Measurements from ENCODE around the gene P2RX6.
"Not testable (repeated sequence)": the region's sequence is repeated elsewhere in the genome, so short reads cannot be mapped to it uniquely, and the experiment has no call there.

Gene P2RX6

GRCh38 chr22:21052715-21053459 lies 37.9 kb downstream of the P2RX6 start:
- DNase-seq (ENCODE audit: low read depth): no peak

- no peak for DNase-seq (ENCODE audit: low read depth)
Measured at GRCh38 chr22:21054046-21054713, 39.2 kb downstream of the P2RX6 start.

- no peak for DNase-seq (ENCODE audit: low read depth)
Measured at GRCh38 chr22:21054714-21055563, 40.0 kb downstream of the P2RX6 start.

GRCh38 chr22:21055564-21055834 lies 40.5 kb downstream of the P2RX6 start:
- DNase-seq (ENCODE audit: low read depth): no peak

- no peak for DNase-seq (ENCODE audit: low read depth)
Measured at GRCh38 chr22:21055880-21056319, 40.9 kb downstream of the P2RX6 start.

- not testable (repeated sequence) for DNase-seq (ENCODE audit: low read depth)
Measured at GRCh38 chr22:21060363-21060762, 45.4 kb downstream of the P2RX6 start.

GRCh38 chr22:21061660-21062321 lies 46.8 kb downstream of the P2RX6 start:
- not testable (repeated sequence) for DNase-seq (ENCODE audit: low read depth)

GRCh38 chr22:21064425-21064824 lies 49.5 kb downstream of the P2RX6 start:
- DNase-seq (ENCODE audit: low read depth): not testable (repeated sequence)

GRCh38 chr22:21064917-21065864 lies 50.2 kb downstream of the P2RX6 start:
- DNase-seq (ENCODE audit: low read depth): no peak

GRCh38 chr22:21067075-21067900 lies 52.3 kb downstream of the P2RX6 start:
- no peak for DNase-seq (ENCODE audit: low read depth)

- no peak for DNase-seq (ENCODE audit: low read depth)
Measured at GRCh38 chr22:21067901-21068680, 53.1 kb downstream of the P2RX6 start.

GRCh38 chr22:21068681-21069276 lies 53.8 kb downstream of the P2RX6 start:
- no peak for DNase-seq (ENCODE audit: low read depth)

GRCh38 chr22:21069375-21069774 lies 54.4 kb downstream of the P2RX6 start:
- no peak for DNase-seq (ENCODE audit: low read depth)

- no peak for DNase-seq (ENCODE audit: low read depth)
Measured at GRCh38 chr22:21070690-21071615, 56.0 kb downstream of the P2RX6 start.

GRCh38 chr22:21071796-21072195 lies 56.8 kb downstream of the P2RX6 start:
- DNase-seq (ENCODE audit: low read depth): not testable (repeated sequence)

- DNase-seq (ENCODE audit: low read depth): no peak
Measured at GRCh38 chr22:21073023-21073422, 58.1 kb downstream of the P2RX6 start.

- DNase-seq (ENCODE audit: low read depth): no peak
Measured at GRCh38 chr22:21073482-21073881, 58.5 kb downstream of the P2RX6 start.
